Measurements from ENCODE around the gene HDGFL1.

The HDGFL1 gene

DNA sequence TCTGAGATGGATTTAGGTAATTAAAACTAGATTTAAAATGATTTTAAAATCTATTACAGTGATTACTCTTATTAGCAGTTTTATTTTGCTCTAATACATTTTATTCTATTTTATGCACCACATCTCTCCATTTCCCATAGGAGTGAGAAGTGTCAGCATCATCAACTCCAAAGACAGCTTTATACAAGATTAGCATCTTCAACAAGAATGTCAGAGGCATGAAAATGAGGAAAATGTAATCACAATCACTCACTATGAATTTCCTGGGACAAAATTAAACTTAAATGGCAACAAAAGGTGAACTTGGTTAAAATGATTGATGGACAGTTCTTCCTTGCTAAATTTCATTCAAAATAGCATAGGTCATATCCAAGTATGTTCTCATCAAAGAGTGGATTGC, 19.8 kb downstream of the HDGFL1 start:
- no peak for DNase-seq (ENCODE audit: low read depth)
- TF ChIP-seq, protein P1, sequence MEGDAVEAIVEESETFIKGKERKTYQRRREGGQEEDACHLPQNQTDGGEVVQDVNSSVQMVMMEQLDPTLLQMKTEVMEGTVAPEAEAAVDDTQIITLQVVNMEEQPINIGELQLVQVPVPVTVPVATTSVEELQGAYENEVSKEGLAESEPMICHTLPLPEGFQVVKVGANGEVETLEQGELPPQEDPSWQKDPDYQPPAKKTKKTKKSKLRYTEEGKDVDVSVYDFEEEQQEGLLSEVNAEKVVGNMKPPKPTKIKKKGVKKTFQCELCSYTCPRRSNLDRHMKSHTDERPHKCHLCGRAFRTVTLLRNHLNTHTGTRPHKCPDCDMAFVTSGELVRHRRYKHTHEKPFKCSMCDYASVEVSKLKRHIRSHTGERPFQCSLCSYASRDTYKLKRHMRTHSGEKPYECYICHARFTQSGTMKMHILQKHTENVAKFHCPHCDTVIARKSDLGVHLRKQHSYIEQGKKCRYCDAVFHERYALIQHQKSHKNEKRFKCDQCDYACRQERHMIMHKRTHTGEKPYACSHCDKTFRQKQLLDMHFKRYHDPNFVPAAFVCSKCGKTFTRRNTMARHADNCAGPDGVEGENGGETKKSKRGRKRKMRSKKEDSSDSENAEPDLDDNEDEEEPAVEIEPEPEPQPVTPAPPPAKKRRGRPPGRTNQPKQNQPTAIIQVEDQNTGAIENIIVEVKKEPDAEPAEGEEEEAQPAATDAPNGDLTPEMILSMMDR (IDR thresholded peaks at IDR 0.05; ENCODE audit: insufficient read depth, low read depth, low read length, missing control alignments), result no peak
- no peak overlapping the region for H3K4me3 ChIP-seq (ENCODE audit: low read depth, low read length)

GRCh38 chr6:22590423-22590822, 21.1 kb downstream of the HDGFL1 start:
- TF ChIP-seq, protein P1 (IDR thresholded peaks at IDR 0.05; ENCODE audit: insufficient read depth, low read depth, low read length, missing control alignments), result no peak
- DNase-seq (ENCODE audit: low read depth), result no peak
- no peak overlapping the region for H3K4me3 ChIP-seq (ENCODE audit: low read depth, low read length)

DNA sequence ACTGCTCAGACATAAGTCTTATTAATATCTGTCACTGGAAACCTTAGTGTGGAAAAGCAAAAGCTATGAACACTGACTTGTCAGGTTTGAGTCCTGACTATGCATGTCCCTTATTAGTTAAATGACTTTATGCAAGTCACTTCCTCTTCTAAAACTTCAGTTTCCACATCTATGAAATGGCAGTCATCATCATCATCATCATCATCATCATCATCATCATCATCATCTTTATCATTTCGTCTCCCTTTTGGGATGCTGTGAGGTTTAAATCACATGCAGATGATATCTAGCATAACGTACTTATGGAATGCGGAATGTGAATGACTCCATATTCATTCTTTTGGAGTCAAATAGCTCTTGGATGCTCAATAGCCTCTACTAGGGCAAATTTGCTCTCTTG, 24.5 kb downstream of the HDGFL1 start:
- TF ChIP-seq, protein P1 (IDR thresholded peaks at IDR 0.05; ENCODE audit: insufficient read depth, low read depth, low read length, missing control alignments), result no peak

DNA sequence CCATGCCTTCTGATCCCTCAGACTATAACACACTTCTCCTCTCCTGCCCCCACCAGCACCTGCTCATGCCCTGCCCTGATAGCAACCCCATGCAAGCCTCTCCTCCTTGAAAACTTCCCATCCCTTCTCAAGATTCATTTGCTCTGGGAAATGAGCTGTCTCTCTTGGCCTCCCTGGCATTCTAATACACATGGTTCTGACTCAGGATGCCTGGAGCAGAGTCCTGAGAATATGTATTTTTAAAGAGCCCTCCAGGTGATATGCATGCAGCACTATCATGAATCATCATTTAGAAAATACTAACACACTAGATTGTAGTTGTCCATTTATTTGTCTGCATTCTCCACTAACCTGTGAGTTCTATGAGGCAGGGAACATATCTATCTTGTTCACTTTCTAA, 26.6 kb downstream of the HDGFL1 start:
- TF ChIP-seq, protein P1 (IDR thresholded peaks at IDR 0.05; ENCODE audit: insufficient read depth, low read depth, low read length, missing control alignments), result no peak
- no peak for DNase-seq (ENCODE audit: low read depth)
- H3K4me3 ChIP-seq (ENCODE audit: low read depth, low read length), result no peak overlapping the region

More for the DNA sequence above, 24.5 kb downstream of the HDGFL1 start:
- no peak overlapping the region for H3K4me3 ChIP-seq (ENCODE audit: low read depth, low read length)
- no peak for DNase-seq (ENCODE audit: low read depth)

DNA sequence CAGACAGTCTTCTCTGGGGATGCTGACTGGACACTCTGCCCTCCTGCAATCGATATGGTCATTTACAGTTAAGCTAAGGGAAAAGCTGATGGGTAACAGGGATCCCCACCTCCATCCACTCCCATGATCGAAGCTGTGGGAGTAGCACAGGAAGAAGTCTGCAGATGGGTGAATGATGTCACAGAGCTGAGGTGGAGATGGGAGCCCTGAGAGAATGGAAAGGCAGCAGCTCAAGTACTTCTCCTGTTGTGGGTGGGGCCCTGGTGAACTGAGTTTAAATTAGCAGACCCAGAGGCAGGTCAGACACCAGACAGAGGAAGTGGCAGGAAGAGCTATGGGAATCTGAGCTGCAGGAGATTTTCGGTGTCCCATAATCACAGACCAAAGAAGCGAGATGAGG, 29.0 kb downstream of the HDGFL1 start:
- DNase-seq (ENCODE audit: low read depth), result peak; percentile 15
- TF ChIP-seq, protein P1 (IDR thresholded peaks at IDR 0.05; ENCODE audit: insufficient read depth, low read depth, low read length, missing control alignments), result no peak
- no peak overlapping the region for H3K4me3 ChIP-seq (ENCODE audit: low read depth, low read length)

GRCh38 chr6:22600059-22600458, 30.7 kb downstream of the HDGFL1 start:
- TF ChIP-seq, protein P1 (IDR thresholded peaks at IDR 0.05; ENCODE audit: insufficient read depth, low read depth, low read length, missing control alignments), result no peak
- H3K4me3 ChIP-seq (ENCODE audit: low read depth, low read length), result no peak overlapping the region
- DNase-seq (ENCODE audit: low read depth), result no peak

- TF ChIP-seq, protein P1 (IDR thresholded peaks at IDR 0.05; ENCODE audit: insufficient read depth, low read depth, low read length, missing control alignments), result no peak
- no peak for DNase-seq (ENCODE audit: low read depth)
- H3K4me3 ChIP-seq (ENCODE audit: low read depth, low read length), result no peak overlapping the region
These were observed 32.6 kb downstream of the HDGFL1 start for GRCh38 chr6:22601984-22602383.

All from GM12865 (cell line).